Upper lobe of left lung (tissue), 6 donors: ENCODE measurements around the gene SPINK4. TPM values are rescaled to one million over a fixed set of nuclear protein-coding genes. Genes with fewer than 3 reads are reported as not detected.

ENCODE experiments used
- ATAC-seq, 2 donors: fragments of 200-7000 bp; cut with Tn5 transposase; one replicate each; pipeline ENCODE4 v1.9.1; 2022; ENCODE audit warnings: mild to moderate bottlenecking in 2 of 2, moderate library complexity in 2 of 2; ENCODE audit not compliant: low FRiP score in 2 of 2
- DNase-seq, 2 donors: peaks; one replicate each; pipeline ENCODE4 v3.0.0-alpha.2; 2019 to 2020
- H3K27ac ChIP-seq, 4 donors: fragments of 200-600 bp; sonication (generic); one replicate each; pipeline ENCODE4 v1.5.1; 2016 to 2019
- H3K27me3 ChIP-seq, 4 donors: fragments of 200-600 bp; sonication (generic); one replicate each; pipeline ENCODE4 v1.5.1; 2017 to 2019
- H3K36me3 ChIP-seq, 4 donors: fragments of 200-600 bp; sonication (generic); one replicate each; pipeline ENCODE4 v1.5.1; 2016 to 2019
- H3K4me1 ChIP-seq, 4 donors: fragments of 200-600 bp; sonication (generic); one replicate each; pipeline ENCODE4 v1.5.1; 2018 to 2019
- H3K4me3 ChIP-seq, 4 donors: fragments of 200-600 bp; sonication (generic); one replicate each; pipeline ENCODE4 v1.5.1; 2017 to 2019; ENCODE audit warnings: mild to moderate bottlenecking in 2 of 4, moderate library complexity in 1 of 4
- H3K9me3 ChIP-seq, 4 donors: fragments of 200-600 bp; sonication (generic); one replicate each; pipeline ENCODE4 v1.5.1; 2018 to 2019
- CTCF ChIP-seq, 6 experiments: fragments of 450-650 bp in 4 of 6; fragments of 200-600 bp in 2 of 6; sonication (generic) in 2 of 6; IDR thresholded peaks; one replicate each; pipeline ENCODE4 v1.5.1; 2016 to 2019; ENCODE audit warnings: antibody characterized with exemption in 6 of 6
- EP300 ChIP-seq, 4 donors: sonication (generic); formaldehyde crosslinking; IDR thresholded peaks; one replicate each; pipeline ENCODE4 v1.5.1; 2017; ENCODE audit warnings: antibody characterized with exemption in 4 of 4, control low read depth in 2 of 4
- POLR2A ChIP-seq, 4 donors: fragments of 450-650 bp; IDR thresholded peaks; one replicate each; pipeline ENCODE4 v1.5.1; 2016 to 2017; ENCODE audit warnings: antibody characterized with exemption in 4 of 4, mild to moderate bottlenecking in 2 of 4
- POLR2AphosphoS5 ChIP-seq, 2 donors: sonication (generic); formaldehyde crosslinking; IDR thresholded peaks; one replicate each; pipeline ENCODE4 v1.5.1; 2017; ENCODE audit warnings: antibody characterized with exemption in 2 of 2
- WGBS, 2 donors: methylation state at CpG; one replicate each; pipeline ENCODE4 v1.1.5; 2017 to 2018; 5-methylcytosine and 5-hydroxymethylcytosine counted together
- total RNA-seq, 6 donors: library from RNA; depleted of rRNA in 4 of 6; stranded (reverse); fragments of >200 nt in 4 of 6; gene quantifications; one replicate each; pipeline versions ENCODE4 v1.1.0 to v1.2.1, GENCODE V29; 2016 to 2021
- donor health status: DM: no; HTN: no; CAD: no; lungs with moderate emphysema.
- donor health status: DM: no; HTN: yes; CAD: no; lungs with severe emphysema.

SPINK4 gene
- total RNA-seq, 6 donors from 2014 or later = not detected

DNA sequence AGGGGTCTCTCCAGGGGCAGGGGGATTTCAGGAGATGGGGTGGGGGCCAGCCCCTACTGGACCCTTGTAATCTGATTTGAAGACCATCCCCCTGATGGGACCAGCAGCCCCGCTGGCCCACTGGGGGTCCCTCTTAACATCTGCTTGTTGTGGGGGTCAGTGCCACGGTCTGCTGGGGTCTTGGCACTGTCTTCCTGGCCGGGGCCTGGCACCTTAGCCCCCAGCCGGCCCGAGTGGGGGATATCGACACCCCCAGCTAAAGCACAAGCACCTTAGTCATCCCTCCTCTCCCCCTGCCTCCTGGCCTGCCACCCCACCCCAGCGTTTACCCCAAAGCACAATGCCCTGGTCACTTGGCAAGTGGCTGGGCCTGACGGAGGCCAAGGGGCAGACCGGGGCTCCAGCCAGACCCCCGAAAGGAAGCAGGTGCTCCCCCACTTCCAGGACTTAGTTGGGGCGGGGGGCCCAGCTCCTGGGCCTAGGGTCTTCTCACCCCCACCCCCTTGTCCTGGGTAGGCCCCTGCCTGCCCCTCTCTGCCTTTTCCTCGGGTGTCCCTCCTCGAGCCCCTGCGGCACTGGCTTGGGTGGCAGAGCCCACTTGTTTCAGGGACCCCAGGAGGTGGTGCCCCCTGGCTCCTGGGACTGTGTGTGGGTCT lies 49.0 kb downstream of the SPINK4 start:
- Histone ChIP-seq H3K36me3 (peaks cover 0 to 14% (median under 1%) of the 10 kb centered on the region in 4 donors), H3K4me1 (peaks cover 23 to 55% (median 33%) of the 10 kb centered on the region in 4 donors), H3K9me3 (peaks cover 0 to 3% (median 0%) of the 10 kb centered on the region in 4 donors), H3K27ac (peak overlapping the region; percentile 97 to 100 (median 100)), H3K27me3 (no peaks in the 10 kb centered on the region), H3K4me3 (peak overlapping the region in 3 of 4 donors; percentile 74 to 79 (median 77))
- no peak for TF ChIP-seq POLR2AphosphoS5 (IDR thresholded peaks at IDR 0.05)
- TF ChIP-seq POLR2A (IDR thresholded peaks at IDR 0.05) = no peak
- no peak for TF ChIP-seq EP300 (IDR thresholded peaks at IDR 0.05)
- TF ChIP-seq CTCF (IDR thresholded peaks at IDR 0.05) = no peak
- peak in 1 of 2 donors; percentile 58 for DNase-seq
- ATAC-seq = no peak
- 74 to 77% methylated on average over 4 to 14 of the region's 14 CpGs for WGBS, 2 donors

DNA sequence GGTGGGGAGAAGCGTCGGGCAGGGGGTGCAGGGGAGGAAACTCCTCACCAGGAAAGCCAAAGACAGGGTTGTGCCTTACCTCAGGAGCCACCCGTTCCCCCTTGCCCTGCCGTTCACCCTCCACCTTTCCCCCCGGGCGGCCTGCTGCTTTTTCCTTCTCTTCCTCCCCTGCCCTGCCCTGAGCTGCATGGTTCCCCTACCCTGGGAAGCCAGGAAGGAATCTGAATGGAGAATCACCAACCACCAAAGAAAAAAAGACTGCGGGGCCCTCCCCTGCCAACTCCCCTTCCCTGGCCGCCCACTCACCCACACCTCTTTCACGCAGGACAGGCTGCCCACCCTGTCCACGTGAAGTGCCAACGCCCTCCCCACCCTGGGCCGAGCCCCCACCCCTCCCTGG lies 49.5 kb downstream of the SPINK4 start:
- DNase-seq = peak in 1 of 2 donors; percentile 28
- 5 to 8% methylated on average over 10 to 11 of the region's 12 CpGs for WGBS, 2 donors
- Histone ChIP-seq H3K9me3 (peaks cover 0 to 3% (median 0%) of the 10 kb centered on the region in 4 donors), H3K4me3 (peak overlapping the region; percentile 12 to 79 (median 76)), H3K27ac (peak overlapping the region; percentile 97 to 100 (median 100)), H3K36me3 (peaks cover 0 to 15% (median 2%) of the 10 kb centered on the region in 4 donors), H3K27me3 (no peaks in the 10 kb centered on the region), H3K4me1 (peaks cover 23 to 57% (median 34%) of the 10 kb centered on the region in 4 donors)
- no peak for TF ChIP-seq POLR2AphosphoS5 (IDR thresholded peaks at IDR 0.05)
- no peak for TF ChIP-seq EP300 (IDR thresholded peaks at IDR 0.05)
- TF ChIP-seq POLR2A (IDR thresholded peaks at IDR 0.05) = no peak
- TF ChIP-seq CTCF (IDR thresholded peaks at IDR 0.05) = no peak
- peak in 1 of 2 donors; percentile 3 for ATAC-seq

DNA sequence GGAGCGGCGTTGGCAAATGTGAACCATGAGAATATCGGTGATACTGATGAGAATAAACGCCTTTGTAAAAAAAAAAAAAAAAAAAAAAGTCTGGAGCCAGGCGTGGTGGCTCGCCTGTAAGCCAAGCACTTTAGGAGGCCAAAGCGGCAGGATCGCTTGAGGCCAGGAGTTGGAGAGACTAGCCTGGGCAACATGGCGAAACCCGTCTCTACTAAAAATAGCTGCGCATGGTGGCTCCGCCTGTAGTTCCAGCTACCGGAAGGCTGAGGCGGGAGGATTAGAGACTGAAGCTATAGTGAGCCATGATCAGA lies 49.9 kb downstream of the SPINK4 start:
- Histone ChIP-seq H3K4me3 (peak overlapping the region; percentile 39 to 79 (median 76)), H3K27ac (peak overlapping the region; percentile 97 to 100 (median 100)), H3K27me3 (no peaks in the 10 kb centered on the region), H3K4me1 (peaks cover 23 to 60% (median 35%) of the 10 kb centered on the region in 4 donors), H3K36me3 (peaks cover 2 to 19% (median 4%) of the 10 kb centered on the region in 4 donors), H3K9me3 (peaks cover 0 to 3% (median 0%) of the 10 kb centered on the region in 4 donors)
- no peak for DNase-seq
- 0 to 2% methylated on average over 14 of the region's 14 CpGs for WGBS, 2 donors
- no peak for TF ChIP-seq POLR2AphosphoS5 (IDR thresholded peaks at IDR 0.05)
- TF ChIP-seq POLR2A (IDR thresholded peaks at IDR 0.05) = no peak
- no peak for TF ChIP-seq CTCF (IDR thresholded peaks at IDR 0.05)
- TF ChIP-seq EP300 (IDR thresholded peaks at IDR 0.05) = no peak
- ATAC-seq = peak in 1 of 2 donors; percentile 63

DNA sequence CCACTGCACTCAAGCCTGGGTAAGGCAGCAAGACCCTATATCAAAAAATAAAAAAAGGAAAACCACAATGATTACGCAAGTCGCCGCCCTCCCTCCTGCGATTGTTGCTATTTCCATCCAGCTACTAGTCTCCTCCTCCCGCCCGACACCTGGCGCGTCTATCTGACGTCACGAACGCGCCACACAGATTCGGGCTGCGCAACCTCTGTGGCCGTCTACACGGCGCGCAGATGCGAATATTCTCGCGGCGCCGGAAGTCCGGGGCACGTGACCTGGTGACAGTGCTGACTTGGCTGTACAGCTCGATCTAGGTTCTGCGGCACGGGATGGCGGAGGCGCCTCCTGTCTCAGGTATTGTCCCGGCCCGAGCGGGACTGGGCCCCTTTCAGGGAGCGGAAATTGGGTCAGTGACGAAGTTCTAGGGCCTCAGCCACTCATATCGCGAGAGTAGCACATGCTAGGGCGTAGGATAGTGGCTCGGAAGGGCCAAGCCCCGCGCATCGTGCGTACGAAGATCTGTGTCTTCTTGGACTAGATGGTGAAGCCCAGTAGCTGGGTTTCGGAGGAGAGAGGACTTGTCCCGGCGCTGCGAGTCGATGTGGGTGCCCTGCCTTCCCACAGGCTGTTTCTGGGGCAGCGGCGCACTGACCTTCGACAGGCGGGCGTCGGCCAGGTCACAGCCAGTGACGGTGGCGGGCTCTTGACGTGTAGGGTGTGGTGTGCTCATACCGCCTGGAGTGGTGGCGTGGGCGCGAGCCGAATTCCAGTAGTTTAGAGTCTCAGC lies 50.5 kb downstream of the SPINK4 start, which contains the start of gene NFX1:
TSS of gene NFX1 (plus strand) at position 270 of the 784 bp plus-strand sequence. CDS start at position 327, 57 bp downstream.
- TF ChIP-seq EP300 (IDR thresholded peaks at IDR 0.05) (peak in 2 of 4 donors; percentile 2 to 90), POLR2AphosphoS5 (IDR thresholded peaks at IDR 0.05) (peak; percentile 97 to 99), CTCF (IDR thresholded peaks at IDR 0.05) (peak in 2 of 6 experiments; percentile 6 to 14), POLR2A (IDR thresholded peaks at IDR 0.05) (peak; percentile 8 to 98 (median 74))
- H3K36me3 ChIP-seq = peaks cover 3 to 24% (median 6%) of the 10 kb centered on the region in 4 donors
- peak; percentile 98 for DNase-seq
- ATAC-seq = peak; percentile 95 to 96
- peak within 1 kb of the TSS; percentile 74 to 81 (median 78) for H3K4me3 ChIP-seq
- no peaks in the 10 kb centered on the region for H3K27me3 ChIP-seq
- peaks cover 23 to 65% (median 36%) of the 10 kb centered on the region in 4 donors for H3K4me1 ChIP-seq
- peak within 1 kb of the TSS; percentile 97 to 100 (median 100) for H3K27ac ChIP-seq
- H3K9me3 ChIP-seq = peaks cover 0 to 3% (median 0%) of the 10 kb centered on the region in 4 donors
- 1% methylated on average over 19 to 60 of the region's 63 CpGs for WGBS, 2 donors
